ENCODE measurements around the gene DEPP1.
"Not testable (repeated sequence)": the region's sequence is repeated elsewhere in the genome, so short reads cannot be mapped to it uniquely, and the experiment has no call there.

The DEPP1 gene, protein sequence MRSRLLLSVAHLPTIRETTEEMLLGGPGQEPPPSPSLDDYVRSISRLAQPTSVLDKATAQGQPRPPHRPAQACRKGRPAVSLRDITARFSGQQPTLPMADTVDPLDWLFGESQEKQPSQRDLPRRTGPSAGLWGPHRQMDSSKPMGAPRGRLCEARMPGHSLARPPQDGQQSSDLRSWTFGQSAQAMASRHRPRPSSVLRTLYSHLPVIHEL

DNA sequence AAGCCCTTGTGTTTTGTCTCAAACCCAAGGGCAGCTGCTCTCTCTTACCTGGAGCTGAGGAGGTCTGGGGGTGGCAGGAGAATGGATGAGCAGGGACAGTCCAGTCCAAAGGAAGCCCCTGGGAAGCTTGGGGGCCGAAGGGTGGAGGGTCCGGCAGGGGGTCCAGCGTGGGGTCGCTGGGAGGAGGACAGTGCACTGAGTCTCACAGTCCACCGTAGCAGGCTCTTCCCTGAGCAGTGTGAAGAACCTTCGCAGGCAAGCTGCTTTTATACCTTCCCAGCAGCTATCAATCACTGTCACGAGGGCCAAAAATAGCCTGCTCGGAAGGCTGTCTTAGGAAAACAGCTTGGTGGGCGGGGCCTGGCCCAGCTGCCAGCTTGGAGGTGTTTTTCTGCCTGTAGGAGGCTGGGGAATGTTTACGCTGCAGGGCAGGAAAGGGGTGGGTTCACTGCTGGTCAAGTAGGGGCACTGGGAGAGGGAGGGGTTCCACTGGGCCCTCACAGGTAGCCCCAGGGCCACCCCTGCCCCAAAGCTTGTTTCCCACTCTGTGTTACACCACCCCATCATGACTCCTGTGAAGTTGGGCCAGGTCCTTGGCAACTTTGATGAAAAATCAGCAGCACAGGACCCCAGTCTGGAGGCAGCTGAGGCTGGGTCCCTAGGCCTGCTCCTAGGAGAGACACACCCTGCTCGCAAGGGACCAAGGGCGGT, at the start of gene DEPP1:
Gene DEPP1, minus strand, starts transcription at position 240 of the 711 bp plus-strand sequence. CDS start 779 bp downstream, outside the sequence.
- no peak for DNase-seq

DNA sequence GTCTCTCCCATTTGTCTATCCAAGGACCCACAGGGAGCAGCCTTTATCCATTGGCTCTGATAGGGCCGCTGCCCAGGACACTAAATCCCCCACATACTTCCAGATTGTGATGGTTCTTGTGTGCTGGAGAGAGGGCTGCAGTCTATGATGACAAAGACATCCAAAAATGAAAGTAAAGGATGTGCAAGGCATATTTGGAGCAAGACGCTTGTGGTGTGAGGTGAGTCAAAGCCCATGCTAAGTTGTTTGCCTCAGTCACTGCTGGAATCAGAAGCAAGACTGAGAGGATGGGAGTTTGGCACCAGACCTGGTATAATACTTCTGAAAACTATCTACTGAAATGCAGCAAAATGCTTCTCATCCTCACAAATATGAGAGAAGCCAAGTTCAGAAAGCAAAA, 44.8 kb upstream of the DEPP1 start:
- DNase-seq: no peak

DNA sequence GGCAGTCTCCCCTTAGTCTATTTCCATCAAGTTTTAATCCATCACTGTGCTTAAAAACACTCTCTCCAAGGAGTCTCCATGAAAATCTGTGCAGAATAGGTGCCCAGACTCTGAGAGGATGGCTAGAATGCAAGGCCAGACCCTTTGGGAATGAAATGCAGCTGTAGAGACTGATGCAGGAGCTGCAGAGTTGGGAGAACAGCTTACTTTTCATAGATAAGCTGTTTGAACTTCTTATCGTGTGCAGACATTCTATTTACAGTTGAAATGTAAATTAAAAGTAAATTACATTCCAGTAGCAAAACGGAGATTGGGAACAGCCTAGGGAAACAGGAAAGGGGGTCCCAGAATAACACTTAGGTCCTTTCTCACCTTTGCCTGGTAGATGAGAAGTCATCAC, 37.0 kb upstream of the DEPP1 start:
- DNase-seq: no peak

DNA sequence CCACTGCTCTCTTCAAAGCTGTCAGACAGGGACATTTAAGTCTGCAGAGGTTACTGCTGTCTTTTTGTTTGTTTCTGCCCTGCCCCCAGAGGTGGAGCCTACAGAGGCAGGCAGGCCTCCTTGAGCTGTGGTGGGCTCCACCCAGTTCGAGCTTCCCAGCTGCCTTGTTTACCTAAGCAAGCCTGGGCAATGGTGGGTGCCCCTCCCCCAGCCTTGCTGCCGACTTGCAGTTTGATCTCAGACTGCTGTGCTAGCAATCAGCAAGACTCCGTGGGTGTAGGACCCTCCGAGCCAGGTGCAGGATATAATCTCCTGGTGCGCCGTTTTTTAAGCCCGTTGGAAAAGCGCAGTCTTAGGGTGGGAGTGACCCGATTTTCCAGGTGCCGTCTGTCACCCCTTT, 35.9 kb upstream of the DEPP1 start:
- not testable (repeated sequence) for DNase-seq

DNA sequence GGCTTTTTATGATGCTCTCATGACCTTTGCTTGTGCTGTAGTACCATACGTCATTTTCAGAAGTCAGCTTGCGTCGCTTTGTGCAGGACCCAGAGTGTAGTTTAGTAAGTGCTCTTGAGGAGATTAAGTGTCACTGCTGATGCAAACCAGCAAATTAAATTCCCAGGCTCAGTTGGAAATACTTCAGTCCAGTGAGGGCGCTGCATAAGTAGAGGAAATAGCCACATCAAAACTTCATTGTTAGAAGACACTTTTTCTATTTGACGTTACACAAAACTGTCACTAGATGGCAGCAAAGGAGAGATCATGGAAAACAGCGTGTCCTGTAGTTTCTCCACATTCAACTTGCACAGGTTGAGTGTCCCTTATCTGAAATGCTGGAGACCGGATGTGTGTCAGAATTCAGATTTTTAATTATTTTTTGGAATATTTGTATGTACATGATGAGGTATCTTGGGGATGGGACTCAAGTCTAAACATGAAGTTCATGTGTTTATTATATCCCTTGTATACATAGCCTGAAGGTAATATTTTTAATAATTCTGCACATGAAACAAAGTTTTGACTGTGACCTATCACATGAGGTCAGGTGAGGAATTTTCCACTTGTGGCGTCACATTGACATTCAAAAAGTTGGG, 30.0 kb upstream of the DEPP1 start:
- no peak for DNase-seq

DNA sequence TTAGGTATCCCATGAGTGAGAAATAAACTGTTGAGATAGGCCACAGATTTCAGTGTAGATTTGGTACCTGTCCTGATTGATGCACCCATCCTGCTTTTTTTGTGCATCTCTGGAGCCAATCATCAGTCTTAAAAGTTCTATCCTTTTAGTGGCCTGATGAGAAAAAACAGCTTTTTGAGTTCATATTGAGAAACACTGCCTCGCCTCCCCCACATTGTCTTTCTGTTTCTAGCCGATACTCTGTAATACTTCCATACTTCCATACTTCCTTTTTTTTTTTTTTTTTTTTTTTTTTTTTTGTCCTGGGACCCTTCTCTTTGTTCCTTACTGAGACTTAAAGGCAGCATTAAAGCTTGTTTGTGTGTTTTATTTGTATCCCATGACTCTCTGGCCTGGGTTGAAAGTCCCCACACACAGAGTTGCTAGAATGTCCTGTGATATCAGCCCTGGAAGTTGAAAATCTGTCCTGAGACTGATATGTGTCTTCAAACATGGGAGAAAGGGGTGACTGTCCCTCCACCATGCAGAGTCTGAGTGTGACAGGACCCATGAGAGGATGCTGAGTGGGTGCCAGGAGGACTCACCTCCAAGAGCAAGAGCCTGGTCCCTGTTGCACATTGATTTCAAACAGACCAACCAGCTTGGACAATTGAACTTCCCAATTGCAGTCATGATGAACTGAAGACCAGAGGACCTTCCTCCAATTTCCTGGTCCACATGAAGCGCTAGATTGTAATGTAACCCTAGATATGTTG, 27.8 kb upstream of the DEPP1 start:
- no peak for DNase-seq

DNA sequence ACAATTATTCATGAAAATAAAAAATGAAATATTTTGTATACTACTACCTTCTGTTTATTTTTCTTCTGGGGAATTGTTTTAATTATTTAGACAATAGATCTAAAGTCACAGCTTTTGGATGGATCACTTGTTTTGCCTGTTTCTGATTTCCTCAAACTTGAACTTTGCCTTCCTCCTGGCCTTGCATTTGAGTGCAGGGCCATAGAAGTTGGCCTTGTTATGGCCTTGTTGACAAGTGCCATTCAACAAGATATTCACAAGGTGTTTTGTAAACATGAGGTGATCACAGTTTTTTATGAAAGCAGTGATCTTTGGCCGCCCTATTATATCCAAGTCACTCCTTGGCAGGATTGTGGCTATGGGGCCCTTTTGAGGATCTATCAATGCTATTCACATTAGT, 26.7 kb upstream of the DEPP1 start:
- DNase-seq: no peak

DNA sequence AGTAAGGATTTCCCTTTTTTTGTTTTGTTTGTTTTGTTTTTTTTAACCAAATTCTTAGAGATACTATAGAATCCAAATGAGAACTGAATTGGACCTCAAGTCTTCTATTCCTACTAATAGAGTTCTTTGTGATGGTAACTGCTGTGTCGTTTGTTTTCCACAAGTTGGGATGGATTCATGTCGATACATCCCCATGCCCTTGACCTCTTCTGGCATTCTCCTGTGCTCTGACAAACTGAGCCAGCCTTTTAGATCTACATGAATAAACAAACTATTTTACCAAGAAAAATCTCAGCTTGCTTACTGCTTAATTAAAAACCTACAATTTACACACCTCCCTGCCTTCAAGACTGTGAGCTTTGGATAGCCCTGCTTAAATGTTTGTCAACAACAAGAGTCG, 26.1 kb upstream of the DEPP1 start:
- no peak for DNase-seq

DNA sequence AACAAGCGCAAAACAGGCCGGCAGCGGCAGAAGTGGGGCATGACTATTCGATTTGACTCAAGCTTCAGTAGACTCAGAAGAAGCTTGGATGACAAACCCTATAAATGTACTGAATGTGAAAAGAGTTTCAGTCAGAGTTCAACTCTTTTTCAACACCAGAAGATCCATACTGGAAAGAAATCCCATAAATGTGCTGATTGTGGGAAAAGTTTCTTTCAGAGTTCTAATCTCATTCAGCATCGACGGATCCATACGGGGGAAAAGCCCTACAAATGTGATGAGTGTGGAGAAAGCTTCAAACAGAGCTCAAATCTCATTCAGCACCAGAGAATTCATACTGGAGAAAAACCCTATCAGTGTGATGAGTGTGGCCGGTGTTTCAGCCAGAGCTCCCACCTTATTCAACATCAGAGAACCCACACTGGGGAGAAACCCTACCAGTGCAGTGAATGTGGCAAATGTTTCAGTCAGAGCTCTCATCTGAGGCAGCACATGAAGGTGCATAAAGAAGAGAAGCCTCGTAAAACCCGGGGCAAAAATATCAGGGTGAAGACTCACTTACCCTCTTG, 24.9 kb upstream of the DEPP1 start:
- DNase-seq: no peak

DNA sequence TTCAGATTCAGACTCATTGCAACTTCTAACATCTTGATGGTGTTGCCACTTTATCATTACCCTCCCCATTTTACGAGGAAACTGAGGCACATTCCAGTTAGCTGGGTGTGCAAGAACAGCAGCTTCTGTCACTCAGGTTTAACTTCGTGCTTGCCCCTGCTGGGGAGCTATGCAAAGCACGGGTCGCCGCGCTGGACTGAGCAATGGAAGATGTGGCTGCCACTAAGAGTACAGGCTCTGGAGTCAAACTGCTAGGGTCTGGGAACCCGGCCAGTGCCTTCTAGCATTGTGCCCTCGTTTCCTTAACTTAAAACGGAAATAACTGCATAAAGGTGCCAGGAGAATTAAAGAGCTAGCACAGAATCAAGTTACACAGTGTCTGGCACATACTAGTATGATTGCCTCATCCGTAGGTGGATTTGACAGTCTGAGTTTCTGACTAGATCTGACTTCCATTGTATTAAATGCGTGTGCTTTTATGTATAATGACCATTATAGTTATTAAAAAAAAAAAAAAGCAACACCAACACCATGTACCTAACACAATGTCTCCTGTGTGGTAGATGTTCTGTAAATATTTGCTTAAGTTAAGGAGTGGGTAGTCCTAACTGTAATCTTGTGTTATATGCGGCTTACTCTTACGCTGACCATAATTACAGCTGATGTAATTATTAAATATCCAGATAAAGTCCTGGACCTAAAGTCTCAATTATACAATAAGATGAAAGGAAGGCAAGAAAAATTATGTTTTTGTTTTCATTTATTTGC, 23.0 kb upstream of the DEPP1 start:
- peak; percentile 52 for DNase-seq

DNA sequence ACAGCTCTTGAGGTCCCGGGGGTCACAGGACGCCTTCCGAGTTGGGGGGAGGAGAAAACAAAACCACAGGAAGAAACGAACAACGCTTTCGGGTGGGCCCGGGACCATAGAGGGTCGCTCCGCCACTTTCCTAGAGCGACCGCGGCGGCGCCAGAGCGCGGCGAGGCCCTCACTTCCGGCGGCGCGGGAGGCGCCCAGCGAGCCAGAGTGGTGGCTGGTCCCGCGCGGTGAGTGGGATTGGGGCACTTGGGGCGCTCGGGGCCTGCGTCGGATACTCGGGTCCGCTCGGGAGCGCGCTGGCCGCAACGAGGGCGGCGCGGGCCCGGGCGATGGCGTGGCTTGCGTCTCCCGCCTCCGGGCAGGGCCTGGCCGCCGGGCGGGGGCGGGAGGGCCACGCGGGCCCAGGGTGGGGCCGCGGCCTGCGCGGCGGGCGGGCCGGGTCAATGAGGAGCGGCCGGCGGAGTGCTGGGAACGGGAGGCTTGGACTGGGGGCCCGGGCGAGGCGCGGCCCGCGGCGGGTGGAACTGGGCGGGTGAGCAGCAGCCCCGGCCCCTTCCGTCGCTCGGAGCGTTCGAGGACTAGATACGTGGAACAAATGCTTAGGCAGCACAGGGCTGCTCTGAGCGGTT, 22.3 kb upstream of the DEPP1 start, which contains the start of gene ZNF22:
Gene ZNF22, plus strand, starts transcription at position 172 of the 629 bp plus-strand sequence. CDS start 2,446 bp downstream, outside the sequence.
- DNase-seq: peak; percentile 54

DNA sequence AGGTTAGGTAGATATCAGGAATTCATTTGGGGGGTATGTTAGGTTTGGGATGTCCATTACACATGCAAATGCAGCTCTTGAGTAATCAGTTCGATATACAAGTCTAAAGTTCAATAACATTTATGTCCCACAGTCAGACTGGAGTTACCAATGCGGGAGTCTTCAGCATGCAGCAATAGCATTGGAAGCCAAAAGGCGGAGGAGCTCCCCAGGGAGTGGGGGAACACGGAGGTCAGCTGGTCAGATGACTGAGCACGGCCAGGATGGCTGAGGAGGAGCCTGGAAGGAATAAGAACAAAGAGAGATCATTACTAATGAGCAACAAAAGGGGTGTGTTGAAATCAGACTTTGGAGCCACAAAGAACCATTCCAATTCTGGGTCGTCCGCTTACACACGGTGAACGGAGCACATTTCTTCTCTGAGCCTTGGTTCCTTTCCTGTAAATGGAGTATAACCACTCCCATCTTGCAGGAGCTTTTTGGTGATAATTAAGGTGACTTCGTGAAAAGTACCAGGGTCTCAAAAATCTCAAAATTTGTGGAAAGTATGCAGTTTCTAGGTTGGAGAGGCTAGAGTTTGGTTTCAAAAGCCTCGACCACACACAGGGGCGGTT, 21.6 kb upstream of the DEPP1 start:
- DNase-seq: no peak

DNA sequence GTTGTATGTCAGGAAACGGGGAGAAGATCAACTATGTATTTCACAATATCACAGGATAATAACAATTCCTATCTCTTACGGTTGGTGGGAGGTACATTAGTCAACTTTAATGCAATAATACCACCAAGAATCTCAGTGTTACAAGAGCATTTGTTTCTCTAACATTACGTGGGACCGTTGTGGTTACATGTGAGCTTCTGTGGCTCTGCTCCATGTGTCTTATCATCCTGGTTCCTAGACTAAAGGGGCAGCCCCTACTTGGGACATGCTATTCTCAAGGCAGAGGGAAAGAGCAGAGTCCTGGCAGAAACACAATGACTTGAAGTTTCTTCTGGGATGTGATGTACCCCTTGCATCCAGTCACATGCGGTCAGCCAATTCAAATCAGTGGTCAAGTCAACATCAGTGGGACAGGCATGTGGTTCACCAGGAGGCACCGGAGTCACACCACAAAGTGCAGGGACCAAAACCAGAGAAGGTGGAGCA, 19.6 kb upstream of the DEPP1 start:
- DNase-seq: no peak

DNA sequence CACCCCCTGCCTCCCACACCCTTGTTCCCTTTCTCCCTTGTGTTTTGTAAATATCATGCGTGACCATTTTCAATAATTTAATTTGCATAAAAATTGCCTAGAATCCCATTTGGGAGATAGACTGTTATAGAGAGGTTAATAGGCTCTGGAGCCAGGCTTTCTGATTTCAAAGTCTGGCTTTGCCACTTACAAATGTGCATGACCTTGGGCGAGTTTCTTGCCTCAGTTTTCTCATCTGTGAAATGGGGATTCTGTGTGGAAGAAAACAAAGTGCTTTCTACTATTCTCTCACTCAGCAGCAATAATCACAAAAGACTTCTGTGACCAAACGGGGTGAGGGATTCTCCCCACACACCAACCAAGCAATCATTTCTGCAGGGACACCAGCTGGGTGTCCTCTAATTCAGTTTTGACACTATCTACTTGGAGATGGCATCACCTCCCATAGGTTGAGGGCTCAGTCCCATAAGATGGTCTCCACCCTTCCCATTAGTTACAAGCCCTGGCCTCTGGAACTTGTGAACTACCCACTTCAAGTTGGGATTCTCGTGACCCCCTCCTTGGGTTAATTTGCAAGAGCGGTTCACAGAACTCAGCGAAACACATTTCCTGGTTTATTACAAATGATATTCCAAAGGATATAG, 18.6 kb upstream of the DEPP1 start:
- no peak for DNase-seq

DNA sequence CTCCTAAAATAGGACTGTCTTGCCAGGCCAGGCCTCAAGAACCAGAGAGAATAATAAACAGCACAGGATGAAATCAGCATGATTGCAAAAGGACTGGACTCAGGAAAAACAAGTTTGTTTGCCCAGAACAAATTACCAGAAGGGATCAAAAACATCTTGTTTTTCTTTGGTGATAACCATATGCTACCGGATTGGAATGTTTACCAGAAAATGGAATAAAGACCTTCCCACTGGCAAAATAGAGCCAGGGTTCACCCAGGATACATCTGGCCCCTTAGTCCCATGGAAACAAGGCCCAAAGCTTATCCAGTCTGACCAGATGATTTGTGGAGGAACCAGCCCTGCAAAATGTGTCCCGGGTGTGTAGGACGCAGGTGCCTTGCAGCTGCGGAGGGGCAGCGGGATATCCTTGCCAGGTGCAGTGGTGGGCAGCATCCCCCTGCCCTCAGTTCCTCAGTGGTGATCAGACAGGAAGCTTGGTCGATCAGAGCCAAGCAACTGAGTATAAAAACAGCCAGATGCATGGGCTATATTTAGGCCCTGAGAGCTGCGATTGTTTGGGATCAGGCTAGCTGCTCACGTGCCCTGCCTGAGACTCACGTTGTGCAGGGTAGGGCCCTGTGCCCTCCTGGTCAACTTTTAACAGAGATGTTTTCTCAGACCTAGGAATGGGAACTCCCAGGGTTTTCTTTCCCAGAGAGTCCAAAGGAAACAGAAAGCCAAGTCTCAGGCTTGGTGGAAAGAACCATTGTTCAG, 17.5 kb upstream of the DEPP1 start:
- no peak for DNase-seq

DNA sequence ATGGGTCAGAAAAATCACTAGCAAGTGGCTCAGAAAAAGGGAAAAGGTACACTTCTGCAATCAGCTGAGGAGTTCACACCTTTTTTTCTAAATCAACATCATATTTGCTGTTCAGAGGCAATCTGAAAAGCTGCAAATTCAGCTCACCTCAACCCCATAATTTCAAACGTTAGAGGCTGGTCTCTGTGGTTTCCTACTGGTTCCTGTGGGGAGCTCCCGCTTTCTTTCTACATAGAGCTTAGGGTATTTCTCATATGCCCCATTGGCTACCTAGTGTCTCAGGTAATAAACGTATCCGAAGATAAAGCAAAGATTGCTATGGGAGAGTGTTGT, 16.9 kb upstream of the DEPP1 start:
- no peak for DNase-seq

DNA sequence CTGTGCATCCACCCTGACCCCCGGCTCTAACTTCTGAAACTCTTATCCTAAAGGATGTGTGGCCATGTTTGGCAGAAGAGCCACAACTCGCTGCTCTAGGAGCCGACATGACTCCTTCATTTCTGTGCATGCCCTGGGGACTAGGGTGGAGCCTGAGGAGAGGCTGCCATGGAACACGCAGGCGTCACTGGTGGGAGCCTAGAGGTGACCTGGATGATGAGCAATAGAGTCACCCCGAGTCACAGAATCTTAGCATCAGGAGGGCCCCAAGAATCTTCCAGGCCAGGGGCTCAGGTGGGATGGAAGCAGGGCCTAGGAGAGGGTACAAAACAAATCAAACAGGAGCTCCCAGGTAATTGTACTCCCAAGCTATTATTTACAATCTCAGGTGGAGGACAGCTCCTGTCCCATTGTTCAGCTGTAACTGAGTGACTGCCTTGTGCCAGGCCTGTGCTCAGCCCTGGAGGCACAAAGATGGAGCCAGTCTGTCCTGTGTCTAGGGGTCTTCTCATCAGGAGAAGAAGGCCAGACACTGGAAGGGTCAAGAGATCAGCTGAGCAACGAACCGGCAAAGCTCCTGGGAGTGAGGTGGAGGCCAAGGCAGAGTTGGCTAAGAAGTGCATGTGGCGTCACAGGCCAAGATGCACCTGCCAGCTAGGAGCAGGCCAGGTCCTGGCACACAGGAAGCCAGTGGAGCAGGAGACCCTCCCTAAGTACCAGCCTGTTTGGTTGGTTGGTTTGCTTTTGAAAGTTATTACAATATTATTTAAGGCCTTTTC, 16.3 kb upstream of the DEPP1 start:
- DNase-seq: no peak

DNA sequence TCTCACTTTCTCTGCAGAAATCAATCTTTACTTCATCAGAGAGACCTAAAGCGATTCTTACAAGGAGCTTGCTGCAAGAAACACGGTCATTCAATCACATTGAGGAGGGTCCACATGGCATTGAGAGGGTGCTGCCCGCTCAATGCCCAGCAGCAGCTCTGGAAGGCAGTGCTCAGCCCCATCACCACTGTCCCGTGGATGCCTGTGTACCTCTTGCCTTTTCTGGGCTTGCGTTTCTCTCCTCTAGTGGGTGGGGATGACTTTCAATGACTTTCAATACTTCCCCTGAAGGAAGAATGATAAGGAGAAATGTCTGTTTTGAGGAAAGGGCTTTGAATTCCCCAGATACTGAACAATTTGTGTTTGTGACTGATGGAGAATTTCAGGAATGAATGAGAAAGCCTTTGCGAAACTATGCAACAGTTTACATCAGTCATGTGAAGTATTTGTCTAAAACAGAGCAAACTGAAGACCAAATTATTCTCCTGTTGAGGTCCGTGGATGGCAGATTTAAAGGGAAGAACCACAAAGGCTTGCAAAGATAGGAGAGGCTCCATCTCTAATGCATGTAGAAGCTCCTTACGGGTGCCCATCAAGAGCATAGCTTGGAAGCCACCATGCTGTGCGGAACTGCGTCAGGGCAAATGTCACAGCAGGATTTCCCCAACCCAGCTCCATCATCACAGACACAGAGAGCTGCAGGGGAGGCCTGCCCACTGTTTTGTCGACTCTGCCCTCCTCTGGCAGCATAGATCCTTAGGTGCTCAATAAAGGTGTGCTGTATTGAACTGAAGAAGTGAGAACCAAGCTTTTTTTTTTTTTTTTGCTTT, 15.5 kb upstream of the DEPP1 start:
- DNase-seq: no peak
